ENCODE measurements around the gene G0S2. TPM values are rescaled to one million over a fixed set of nuclear protein-coding genes. Genes with fewer than 3 reads are reported as not detected.

The G0S2 gene
- total RNA-seq, 1 experiment from 2014 or later = 45.7 TPM

GRCh38 chr1:209702832-209703231 lies 27.6 kb downstream of the G0S2 start:
- POLR2A ChIA-PET = no interaction called here
- Mint-ChIP-seq H3K27me3 (ENCODE audit: insufficient read depth, unreplicated experiment) (peaks cover 16% of the 10 kb centered on the region), H3K4me1 (ENCODE audit: low read depth, unreplicated experiment) (no peaks in the 10 kb centered on the region), H3K9me3 (ENCODE audit: unreplicated experiment) (no peaks in the 10 kb centered on the region), H3K4me3 (ENCODE audit: unreplicated experiment) (no peak overlapping the region), H3K36me3 (ENCODE audit: insufficient read depth, unreplicated experiment) (no peaks in the 10 kb centered on the region), H3K27ac (ENCODE audit: unreplicated experiment) (no peak overlapping the region)
- no peaks in the 10 kb centered on the region for H3K9me3 ChIP-seq
- CTCF ChIA-PET = no interaction called here
- no peak overlapping the region for H3K4me3 ChIP-seq (ENCODE audit: low read depth, low read length)
- H3K36me3 ChIP-seq (ENCODE audit: control insufficient read depth, insufficient read depth, low read length) = no peaks in the 10 kb centered on the region
- no peaks in the 10 kb centered on the region for H3K4me1 ChIP-seq
- no peaks in the 10 kb centered on the region for H3K27me3 ChIP-seq (replicated peaks; ENCODE audit: control insufficient read depth, insufficient read depth, low read length)
- no peak for TF ChIP-seq CTCF (IDR thresholded peaks at IDR 0.05; ENCODE audit: insufficient read depth in 1 of 2, low read depth in 1 of 2, low read length in 1 of 2, severe bottlenecking in 1 of 2, unreplicated experiment in 1 of 2)
- intact Hi-C loops (cut with micrococcal nuclease; ENCODE audit: unreplicated experiment) = no loop called here
- BruUV-seq (replicated peaks) = no TSS peak
- DNase-seq = no peak

DNA sequence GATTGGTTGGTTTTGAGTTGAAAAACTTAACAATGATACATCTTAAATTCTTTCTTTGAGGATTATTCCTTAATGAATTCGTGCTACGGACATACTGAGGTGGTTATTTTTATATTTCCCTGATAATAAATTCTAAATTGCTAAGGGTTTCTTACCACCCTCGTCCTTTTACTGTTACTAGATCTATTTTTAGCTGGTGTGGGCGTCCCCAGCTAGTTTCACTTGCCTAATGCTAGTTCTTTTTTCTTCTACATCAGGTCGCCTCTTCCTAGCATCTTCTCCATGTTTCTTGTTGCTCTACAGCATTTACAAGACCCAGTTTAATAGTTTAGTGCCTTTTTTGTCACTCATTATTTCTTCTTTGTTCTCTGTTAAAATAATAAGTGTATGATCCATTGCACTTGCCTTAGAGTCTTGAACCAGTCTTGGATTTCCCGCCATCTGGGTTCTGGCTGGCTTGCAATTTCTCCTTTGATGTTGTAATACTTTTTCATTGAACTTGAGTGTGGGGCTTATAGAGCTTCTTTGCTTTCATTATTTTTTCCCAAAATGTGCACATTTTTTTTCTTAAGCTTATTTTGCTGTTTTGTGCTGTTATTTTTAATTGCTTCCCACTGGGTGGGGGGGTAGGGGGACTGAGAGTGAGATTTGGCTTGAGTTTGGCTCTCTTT lies 28.8 kb downstream of the G0S2 start:
- TF ChIP-seq CTCF (IDR thresholded peaks at IDR 0.05; ENCODE audit: insufficient read depth in 1 of 2, low read depth in 1 of 2, low read length in 1 of 2, severe bottlenecking in 1 of 2, unreplicated experiment in 1 of 2) = no peak
- Mint-ChIP-seq H3K27me3 (ENCODE audit: insufficient read depth, unreplicated experiment) (peaks cover 14% of the 10 kb centered on the region), H3K4me3 (ENCODE audit: unreplicated experiment) (no peak overlapping the region), H3K4me1 (ENCODE audit: low read depth, unreplicated experiment) (no peaks in the 10 kb centered on the region), H3K27ac (ENCODE audit: unreplicated experiment) (no peak overlapping the region), H3K36me3 (ENCODE audit: insufficient read depth, unreplicated experiment) (no peaks in the 10 kb centered on the region), H3K9me3 (ENCODE audit: unreplicated experiment) (no peaks in the 10 kb centered on the region)
- intact Hi-C loops (cut with micrococcal nuclease; ENCODE audit: unreplicated experiment) = no loop called here
- no TSS peak for BruUV-seq (replicated peaks)
- no peaks in the 10 kb centered on the region for H3K9me3 ChIP-seq
- ChIA-PET POLR2A (no interaction called here), CTCF (interaction anchor here (0.6 kb wide), 1 partner anchor 419 kb away, joined by 4 read pairs; no protein-coding TSS in a partner anchor)
- DNase-seq = no peak
- no peaks in the 10 kb centered on the region for H3K27me3 ChIP-seq (replicated peaks; ENCODE audit: control insufficient read depth, insufficient read depth, low read length)
- H3K4me3 ChIP-seq (ENCODE audit: low read depth, low read length) = no peak overlapping the region
- H3K36me3 ChIP-seq (ENCODE audit: control insufficient read depth, insufficient read depth, low read length) = no peaks in the 10 kb centered on the region
- no peaks in the 10 kb centered on the region for H3K4me1 ChIP-seq

DNA sequence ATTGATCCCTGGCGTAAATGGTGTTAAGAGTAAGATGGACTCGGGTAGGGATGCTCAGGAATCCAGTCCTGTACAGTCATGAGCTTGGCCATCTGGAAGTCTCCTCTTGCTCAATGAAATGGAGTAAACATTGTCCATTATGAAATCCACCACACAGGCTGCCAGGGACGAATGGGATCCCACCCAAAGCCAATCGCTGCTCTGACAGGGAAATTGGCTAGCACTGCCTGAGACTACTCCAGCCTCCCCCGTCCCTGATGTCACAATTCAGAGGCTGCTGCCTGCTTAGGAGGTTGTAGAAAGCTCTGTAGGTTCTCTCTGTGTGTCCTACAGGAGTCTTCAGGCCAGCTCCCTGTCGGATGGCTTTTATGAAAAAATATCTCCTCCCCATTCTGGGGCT lies 29.4 kb downstream of the G0S2 start, which contains the start of gene HSD11B1:
Gene HSD11B1 (plus strand): TSS at position 263 of the 400 bp plus-strand sequence. CDS start 97 bp downstream, at position 360.
- H3K27me3 Mint-ChIP-seq (ENCODE audit: insufficient read depth, unreplicated experiment) = peaks cover 14% of the 10 kb centered on the region
- Histone ChIP-seq H3K9me3 (no peaks in the 10 kb centered on the region), H3K36me3 (ENCODE audit: control insufficient read depth, insufficient read depth, low read length) (no peaks in the 10 kb centered on the region), H3K4me3 (ENCODE audit: low read depth, low read length) (no peak within 1 kb of the TSS), H3K4me1 (no peaks in the 10 kb centered on the region), H3K27me3 (replicated peaks; ENCODE audit: control insufficient read depth, insufficient read depth, low read length) (no peaks in the 10 kb centered on the region)
- ChIA-PET POLR2A (no interaction called here), CTCF (no interaction called here)
- H3K27ac Mint-ChIP-seq (ENCODE audit: unreplicated experiment) = no peak within 1 kb of the TSS
- no peaks in the 10 kb centered on the region for H3K9me3 Mint-ChIP-seq (ENCODE audit: unreplicated experiment)
- H3K4me1 Mint-ChIP-seq (ENCODE audit: low read depth, unreplicated experiment) = no peaks in the 10 kb centered on the region
- DNase-seq = no peak
- no peaks in the 10 kb centered on the region for H3K36me3 Mint-ChIP-seq (ENCODE audit: insufficient read depth, unreplicated experiment)
- BruUV-seq (replicated peaks) = no TSS peak
- intact Hi-C loops (cut with micrococcal nuclease; ENCODE audit: unreplicated experiment) = no loop called here
- TF ChIP-seq CTCF (IDR thresholded peaks at IDR 0.05; ENCODE audit: insufficient read depth in 1 of 2, low read depth in 1 of 2, low read length in 1 of 2, severe bottlenecking in 1 of 2, unreplicated experiment in 1 of 2) = no peak
- no peak within 1 kb of the TSS for H3K4me3 Mint-ChIP-seq (ENCODE audit: unreplicated experiment)

Measured in Caco-2 (cell line).